Common myeloid progenitor, CD34-positive (primary cell): ENCODE measurements around the gene IFT172.

Experiments used
- CTCF ChIA-PET: fragments of 350-600 bp; sonication (Branson Sonifier 250); formaldehyde crosslinking; loops from one replicate; lab custom pipeline; 2021; ENCODE audit warnings: antibody characterized with exemption; lab: Charles Lee
- POLR2A ChIA-PET: fragments of 350-600 bp; sonication (Branson Sonifier 250); formaldehyde crosslinking; loops from one replicate; lab custom pipeline; 2021; ENCODE audit warnings: antibody characterized with exemption; lab: Charles Lee
- DNase-seq, 3 donors: peaks; one replicate each; pipeline versions ENCODE4 v3.0.0 to v3.0.0-alpha.2; 2013
- H3K27ac ChIP-seq, 2 experiments: 1 replicate in 1 of 2; 2 replicates in 1 of 2; pipeline ENCODE4 v1.7.0; 2013; ENCODE audit warnings: inconsistent platforms in 2 of 2, low read length in 2 of 2, mild to moderate bottlenecking in 2 of 2, low read depth in 1 of 2, moderate library complexity in 1 of 2; ENCODE audit not compliant: severe bottlenecking in 2 of 2, insufficient read depth in 1 of 2, poor library complexity in 1 of 2
- H3K27me3 ChIP-seq, 5 experiments: replicated peaks in 2 of 5; 1 replicate in 3 of 5; 2 replicates in 2 of 5; pipeline versions ENCODE4 v1.6.1 to v1.7.0; 2013; ENCODE audit warnings: low read length in 4 of 5, mild to moderate bottlenecking in 2 of 5, moderate library complexity in 2 of 5, inconsistent platforms in 1 of 5; ENCODE audit not compliant: insufficient read depth in 5 of 5, control insufficient read depth in 4 of 5
- H3K36me3 ChIP-seq, 4 experiments: 1 replicate in 2 of 4; 2 replicates in 2 of 4; pipeline versions ENCODE4 v1.6.1 to v1.7.0; 2013; ENCODE audit warnings: low read length in 3 of 4, control low read depth in 1 of 4, mild to moderate bottlenecking in 1 of 4; ENCODE audit not compliant: control insufficient read depth in 4 of 4, insufficient read depth in 4 of 4
- H3K4me1 ChIP-seq, 4 experiments: 1 replicate in 3 of 4; 2 replicates in 1 of 4; pipeline versions ENCODE4 v1.6.1 to v1.7.1; 2013; ENCODE audit warnings: low read length in 3 of 4, mild to moderate bottlenecking in 3 of 4, control low read depth in 1 of 4, inconsistent platforms in 1 of 4, moderate library complexity in 1 of 4; ENCODE audit not compliant: control insufficient read depth in 4 of 4, insufficient read depth in 4 of 4; ENCODE audit errors: control extremely low read depth in 1 of 4
- H3K4me3 ChIP-seq, 7 experiments: 1 replicate in 4 of 7; 2 replicates in 3 of 7; pipeline versions ENCODE4 v1.5.1 to v1.7.0; 2013; ENCODE audit warnings: mild to moderate bottlenecking in 7 of 7, low read length in 6 of 7, moderate library complexity in 6 of 7, inconsistent platforms in 2 of 7, low read depth in 2 of 7, control low read depth in 1 of 7; ENCODE audit not compliant: insufficient read depth in 4 of 7, control insufficient read depth in 1 of 7; ENCODE audit errors: extremely low read depth in 1 of 7
- H3K9me3 ChIP-seq, 5 experiments: 1 replicate in 4 of 5; 2 replicates in 1 of 5; pipeline versions ENCODE4 v1.6.1 to v1.7.1; 2013; ENCODE audit warnings: low read length in 4 of 5, mild to moderate bottlenecking in 2 of 5, inconsistent platforms in 1 of 5, low read depth in 1 of 5, moderate library complexity in 1 of 5; ENCODE audit not compliant: control insufficient read depth in 4 of 5, insufficient read depth in 2 of 5; ENCODE audit errors: control extremely low read depth in 1 of 5
- WGBS: methylation state at CpG from one replicate; pipeline ENCODE4 v1.1.5; 2013; ENCODE audit not compliant: insufficient coverage; 5-methylcytosine and 5-hydroxymethylcytosine counted together

Gene IFT172

GRCh38 chr2:27520316-27520715 lies 30.8 kb upstream of the IFT172 start:
- ChIA-PET CTCF (no interaction called here), POLR2A (no interaction called here)
- no peak overlapping the region for H3K27ac ChIP-seq
- DNase-seq: no peak
- WGBS: 91% methylated on average over 2 of the region's 2 CpGs
- H3K4me1 ChIP-seq: no peaks in the 10 kb centered on the region
- no peaks in the 10 kb centered on the region for H3K27me3 ChIP-seq
- no peaks in the 10 kb centered on the region for H3K9me3 ChIP-seq
- H3K4me3 ChIP-seq: no peak overlapping the region
- H3K36me3 ChIP-seq: no peaks in the 10 kb centered on the region

GRCh38 chr2:27518782-27519113 lies 29.2 kb upstream of the IFT172 start:
- 100% methylated on average over 3 of the region's 4 CpGs for WGBS
- no peaks in the 10 kb centered on the region for H3K9me3 ChIP-seq
- H3K4me1 ChIP-seq: no peaks in the 10 kb centered on the region
- H3K4me3 ChIP-seq: no peak overlapping the region
- CTCF ChIA-PET: no interaction called here
- H3K36me3 ChIP-seq: no peaks in the 10 kb centered on the region
- H3K27me3 ChIP-seq: peaks cover 0 to 3% (median 0%) of the 10 kb centered on the region in 5 experiments
- no peak for DNase-seq
- POLR2A ChIA-PET: no interaction called here
- no peak overlapping the region for H3K27ac ChIP-seq

GRCh38 chr2:27518113-27518781 lies 28.7 kb upstream of the IFT172 start:
- Histone ChIP-seq H3K27me3 (peaks cover 0 to 3% (median 0%) of the 10 kb centered on the region in 5 experiments), H3K27ac (no peak overlapping the region), H3K36me3 (no peaks in the 10 kb centered on the region), H3K9me3 (no peaks in the 10 kb centered on the region), H3K4me1 (no peaks in the 10 kb centered on the region), H3K4me3 (no peak overlapping the region)
- DNase-seq: no peak
- ChIA-PET CTCF (interaction anchor here (0.9 kb wide), 1 partner anchor 19 kb away, joined by 3 read pairs; a partner anchor contains a TSS), POLR2A (no interaction called here)
- 87% methylated on average over 3 of the region's 5 CpGs for WGBS

- no peak overlapping the region for H3K27ac ChIP-seq
- no peak overlapping the region for H3K4me3 ChIP-seq
- no CpG with 5 or more reads among the region's 6 CpGs for WGBS
- peak in 2 of 3 donors; percentile 55 to 67 for DNase-seq
- H3K4me1 ChIP-seq: no peaks in the 10 kb centered on the region
- no peaks in the 10 kb centered on the region for H3K36me3 ChIP-seq
- CTCF ChIA-PET: no interaction called here
- H3K9me3 ChIP-seq: no peaks in the 10 kb centered on the region
- H3K27me3 ChIP-seq: peaks cover 0 to 5% (median 0%) of the 10 kb centered on the region in 5 experiments
- POLR2A ChIA-PET: no interaction called here
Observed at GRCh38 chr2:27509326-27509725, 19.8 kb upstream of the IFT172 start.

- ChIA-PET POLR2A (no interaction called here), CTCF (no interaction called here)
- H3K4me1 ChIP-seq: no peaks in the 10 kb centered on the region
- H3K4me3 ChIP-seq: no peak overlapping the region
- WGBS: 82% methylated on average over 3 of the region's 4 CpGs
- no peaks in the 10 kb centered on the region for H3K36me3 ChIP-seq
- no peak overlapping the region for H3K27ac ChIP-seq
- no peak for DNase-seq
- H3K9me3 ChIP-seq: no peaks in the 10 kb centered on the region
- peaks cover 0 to 5% (median 0%) of the 10 kb centered on the region in 5 experiments for H3K27me3 ChIP-seq
Observed at GRCh38 chr2:27507293-27507692, 17.8 kb upstream of the IFT172 start.

- 90% methylated on average over 6 of the region's 6 CpGs for WGBS
- H3K36me3 ChIP-seq: no peaks in the 10 kb centered on the region
- no peak for DNase-seq
- H3K27me3 ChIP-seq: peaks cover 0 to 5% (median 0%) of the 10 kb centered on the region in 5 experiments
- ChIA-PET POLR2A (no interaction called here), CTCF (no interaction called here)
- H3K27ac ChIP-seq: no peak overlapping the region
- H3K4me3 ChIP-seq: no peak overlapping the region
- H3K9me3 ChIP-seq: no peaks in the 10 kb centered on the region
- H3K4me1 ChIP-seq: no peaks in the 10 kb centered on the region
Observed at GRCh38 chr2:27506587-27506986, 17.0 kb upstream of the IFT172 start.

- WGBS: 100% methylated on average over 3 of the region's 4 CpGs
- Histone ChIP-seq H3K4me3 (no peak overlapping the region), H3K4me1 (no peaks in the 10 kb centered on the region), H3K36me3 (no peaks in the 10 kb centered on the region), H3K27ac (no peak overlapping the region), H3K27me3 (peaks cover 3 to 20% (median 9%) of the 10 kb centered on the region in 5 experiments), H3K9me3 (no peaks in the 10 kb centered on the region)
- POLR2A ChIA-PET: no interaction called here
- DNase-seq: no peak
- CTCF ChIA-PET: no interaction called here
Observed at GRCh38 chr2:27502142-27502541, 12.6 kb upstream of the IFT172 start.
